Aorta (tissue), 5 donors: ENCODE measurements around the gene ART1. TPM values are rescaled to one million over a fixed set of nuclear protein-coding genes. Genes with fewer than 3 reads are reported as not detected.

ENCODE experiments used
- ATAC-seq: fragments of 200-7000 bp; cut with Tn5 transposase; one replicate; pipeline ENCODE4 v1.9.1; 2022; ENCODE audit warnings: moderate library complexity; ENCODE audit not compliant: low FRiP score
- DNase-seq, 2 donors: peaks; one replicate each; pipeline ENCODE4 v3.0.0-alpha.2; 2020
- H3K27ac ChIP-seq, 2 donors: one replicate each; pipeline ENCODE4 v1.5.1; 2013; ENCODE audit warnings: low read length in 2 of 2, mild to moderate bottlenecking in 2 of 2, moderate library complexity in 2 of 2, control low read depth in 1 of 2, inconsistent platforms in 1 of 2, low read depth in 1 of 2
- H3K27me3 ChIP-seq, 2 donors: one replicate each; pipeline ENCODE4 v1.6.1; 2013; ENCODE audit warnings: control low read depth in 1 of 2, low read length in 1 of 2, mild to moderate bottlenecking in 1 of 2, moderate library complexity in 1 of 2; ENCODE audit not compliant: insufficient read depth in 2 of 2, control insufficient read depth in 1 of 2
- H3K36me3 ChIP-seq, 2 donors: one replicate each; pipeline ENCODE4 v1.6.1; 2013; ENCODE audit warnings: control low read depth in 1 of 2, low read length in 1 of 2, mild to moderate bottlenecking in 1 of 2; ENCODE audit not compliant: insufficient read depth in 2 of 2, control insufficient read depth in 1 of 2
- H3K4me1 ChIP-seq, 2 donors: one replicate each; pipeline ENCODE4 v1.6.1; 2013; ENCODE audit warnings: low read length in 2 of 2, control low read depth in 1 of 2, mild to moderate bottlenecking in 1 of 2, moderate library complexity in 1 of 2; ENCODE audit not compliant: insufficient read depth in 2 of 2, control insufficient read depth in 1 of 2
- H3K4me3 ChIP-seq, 2 donors: one replicate each; pipeline ENCODE4 v1.5.1; 2013; ENCODE audit warnings: low read length in 2 of 2, control low read depth in 1 of 2, mild to moderate bottlenecking in 1 of 2
- H3K9me3 ChIP-seq: one replicate; pipeline ENCODE4 v1.6.1; 2013; ENCODE audit warnings: mild to moderate bottlenecking, low read length; ENCODE audit not compliant: control insufficient read depth
- WGBS, 2 donors: extraction: QIAGEN DNeasy Blood & Tissue Kit; methylation state at CpG; one replicate each; pipeline ENCODE4 v1.1.7; 2013; 5-methylcytosine and 5-hydroxymethylcytosine counted together
- intact Hi-C, 2 donors: fragments of 100-400 bp; cut with DNase I; formaldehyde crosslinking; loops; one replicate each; pipeline versions ENCODE4 v1.14.2 to v1.15.0; 2022
- polyA plus RNA-seq, 2 donors: library from polyadenylated mRNA; stranded (reverse); fragments of 200-250 nt; gene quantifications; one replicate each; pipeline ENCODE4 v1.2.3, GENCODE V29; 2013
- total RNA-seq, 2 donors: library from RNA; stranded (reverse); fragmentation: NEBNext Ultra II Directional; extraction: Animal tissue kit (Norgen Biotek cat#: 25700); gene quantifications; one replicate each; pipeline ENCODE4 v1.2.1, GENCODE V29; 2021
- donor health status: healthy with polysubstance abuse.
- donor health status: Bipolar disorder and iron deficiency.
- donor health status: DM: no; HTN: no; CAD: no.
- donor health status: DM: no; HTN: no; CAD: no.
- donor health status: DM: yes; HTN: yes; CAD: no.

The ART1 gene
- total and polyA plus RNA-seq, 4 donors = not detected

DNA sequence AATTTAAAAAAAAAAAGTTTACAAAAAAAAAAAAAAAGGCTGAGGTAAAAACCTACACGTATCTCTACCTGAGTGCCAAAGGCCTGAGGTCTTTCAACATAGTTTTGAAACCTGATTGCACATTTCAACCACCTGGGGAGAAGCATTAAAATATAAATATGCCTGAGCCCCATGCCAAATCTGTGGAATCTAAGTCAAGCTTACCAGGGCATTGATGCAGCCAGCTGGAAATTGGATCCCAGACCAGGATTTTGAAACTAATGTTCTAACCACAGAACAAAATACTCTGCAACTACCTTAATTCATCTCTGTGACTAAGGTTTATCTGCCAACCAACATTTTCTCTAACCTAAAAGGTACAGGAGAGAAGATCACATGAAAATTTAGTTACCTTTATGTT is 65.0 kb downstream of the ART1 start:
- intact Hi-C loops = loop anchor here in 1 of 2 donors (10.0 kb wide), 1 partner anchor 65 kb away; no protein-coding TSS in a partner anchor
- 75 to 88% methylated on average over 1 of the region's 1 CpG for WGBS, 2 donors

DNA sequence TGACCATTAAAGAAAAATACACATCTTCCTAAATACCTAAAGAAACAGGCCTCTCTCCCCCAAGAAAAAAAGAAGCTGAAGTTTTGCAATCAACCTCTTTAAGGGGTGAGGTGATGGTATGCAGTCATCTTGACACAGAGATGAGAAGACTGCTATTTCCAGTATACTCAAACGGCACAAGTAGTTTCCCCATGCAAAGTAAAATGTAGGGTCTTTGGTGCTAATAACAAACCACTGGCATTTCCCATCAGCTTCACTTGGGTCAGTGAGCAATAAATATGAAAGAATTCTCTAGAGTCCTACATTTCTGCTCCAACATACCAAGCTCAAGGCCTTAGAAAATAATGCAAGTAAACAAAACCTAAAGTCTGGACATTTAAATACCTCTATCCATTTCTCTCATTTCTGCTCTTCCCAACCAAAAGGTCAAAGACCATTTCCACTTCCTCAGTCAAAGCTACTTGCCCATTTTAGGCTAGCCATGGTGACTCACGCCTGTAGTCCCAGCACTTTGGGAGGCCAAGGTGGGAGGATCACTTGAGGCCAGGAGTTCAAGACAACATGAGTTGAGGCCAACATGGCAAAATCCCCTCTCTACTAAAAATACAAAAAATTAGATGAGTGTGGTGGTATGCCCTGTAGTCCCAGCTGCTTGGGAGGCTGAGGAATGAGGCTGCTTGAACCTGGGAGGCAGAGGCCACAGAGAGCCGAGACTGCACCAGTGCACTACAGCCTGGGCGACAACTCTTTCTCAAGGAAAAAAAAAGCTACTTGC is 65.7 kb downstream of the ART1 start:
- Histone ChIP-seq H3K27ac (no peak overlapping the region), H3K27me3 (no peaks in the 10 kb centered on the region), H3K4me3 (no peak overlapping the region), H3K4me1 (no peaks in the 10 kb centered on the region), H3K36me3 (peaks cover 2 to 6% of the 10 kb centered on the region in 2 donors), H3K9me3 (no peaks in the 10 kb centered on the region)
- ATAC-seq = no peak
- no peak for DNase-seq
- intact Hi-C loops = loop anchor here in 1 of 2 donors (10.0 kb wide), 1 partner anchor 64 kb away; no protein-coding TSS in a partner anchor
- WGBS, 2 donors = 85 to 86% methylated on average over 4 of the region's 4 CpGs

More for the DNA sequence above, 65.0 kb downstream of the ART1 start:
- DNase-seq = no peak
- Histone ChIP-seq H3K27me3 (no peaks in the 10 kb centered on the region), H3K27ac (no peak overlapping the region), H3K36me3 (peaks cover 4 to 6% of the 10 kb centered on the region in 2 donors), H3K4me3 (no peak overlapping the region), H3K9me3 (no peaks in the 10 kb centered on the region), H3K4me1 (no peaks in the 10 kb centered on the region)
- ATAC-seq = no peak

DNA sequence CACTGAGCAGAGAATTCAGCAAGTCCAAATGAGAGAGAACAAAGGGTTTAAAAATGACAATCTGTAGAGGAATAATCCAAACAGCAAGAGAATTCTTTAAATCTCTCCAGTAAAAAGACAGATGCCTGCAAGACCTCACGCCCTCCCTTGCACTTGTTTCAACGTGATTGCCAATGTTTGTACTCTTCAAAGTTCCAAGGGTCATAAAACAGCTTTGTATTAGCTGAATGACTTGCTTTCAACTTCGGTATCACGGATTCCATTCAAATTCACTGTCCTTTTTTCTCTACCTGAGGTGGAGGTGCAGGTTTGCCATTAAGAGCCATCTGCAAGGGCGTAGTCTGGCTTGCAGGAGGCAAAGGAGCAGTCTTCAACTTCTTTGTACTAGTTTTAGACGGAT is 67.3 kb downstream of the ART1 start:
- 74 to 76% methylated on average over 6 of the region's 6 CpGs for WGBS, 2 donors
- H3K36me3 ChIP-seq = peaks cover 0 to 7% of the 10 kb centered on the region in 2 donors
- H3K4me1 ChIP-seq = no peaks in the 10 kb centered on the region
- no peaks in the 10 kb centered on the region for H3K27me3 ChIP-seq
- intact Hi-C loops = loop anchor here in 1 of 2 donors (10.0 kb wide), 1 partner anchor 63 kb away; no protein-coding TSS in a partner anchor
- no peak overlapping the region for H3K27ac ChIP-seq
- no peak for ATAC-seq
- no peak for DNase-seq
- no peak overlapping the region for H3K4me3 ChIP-seq
- no peaks in the 10 kb centered on the region for H3K9me3 ChIP-seq

Other genes with a start within 250 kb of the ART1 start
- not detected for gene ART5, start 3.1 kb upstream of the ART1 start, total RNA-seq
- gene ART5, start 3.1 kb upstream of the ART1 start, polyA plus RNA-seq = not detected
- gene CHRNA10, start 26.3 kb downstream of the ART1 start, total RNA-seq = 1 to 10 TPM; 1.0 to 4.0 TPM
- gene CHRNA10, start 26.3 kb downstream of the ART1 start, polyA plus RNA-seq = 1 to 10 TPM in 1 of 2 donors, under 1 TPM in 1; 0.13 to 1.5 TPM
- gene NUP98, start 152.4 kb downstream of the ART1 start, total RNA-seq = 10 to 100 TPM; 72.7 to 78.6 TPM
- 10 to 100 TPM; 16.3 to 17.9 TPM for gene NUP98, start 152.4 kb downstream of the ART1 start, polyA plus RNA-seq
- gene PGAP2, start 163.4 kb downstream of the ART1 start, total RNA-seq = 10 to 100 TPM in 1 of 2 donors, 1 to 10 TPM in 1; 6.8 to 17.7 TPM
- 10 to 100 TPM in 1 of 2 donors, 1 to 10 TPM in 1; 3.9 to 11.0 TPM for gene PGAP2, start 163.4 kb downstream of the ART1 start, polyA plus RNA-seq
- gene RHOG, start 195.8 kb downstream of the ART1 start, total RNA-seq = 10 to 100 TPM; 54.5 to 58.5 TPM
- 10 to 100 TPM; 48.6 to 61.0 TPM for gene RHOG, start 195.8 kb downstream of the ART1 start, polyA plus RNA-seq
- gene STIM1, start 210.5 kb downstream of the ART1 start, total RNA-seq = 10 to 100 TPM; 63.4 to 69.5 TPM
- gene STIM1, start 210.5 kb downstream of the ART1 start, polyA plus RNA-seq = 10 to 100 TPM; 14.9 to 34.1 TPM